RCC 7860 (cell line): ENCODE data around the gene CRACDL.
"Not testable (repeated sequence)": the region's sequence is repeated elsewhere in the genome, so short reads cannot be mapped to it uniquely, and the experiment has no call there.

Experiments
- DNase-seq: peaks from one replicate; pipeline ENCODE4 v3.0.0-alpha.2; 2015; ENCODE audit warnings: low spot score
- FAIRE-seq: peaks from 2 replicates; lab custom pipeline; 2012; peaks lifted over from hg19 to GRCh38; lab: Jason Lieb, UNC

The CRACDL gene

DNA sequence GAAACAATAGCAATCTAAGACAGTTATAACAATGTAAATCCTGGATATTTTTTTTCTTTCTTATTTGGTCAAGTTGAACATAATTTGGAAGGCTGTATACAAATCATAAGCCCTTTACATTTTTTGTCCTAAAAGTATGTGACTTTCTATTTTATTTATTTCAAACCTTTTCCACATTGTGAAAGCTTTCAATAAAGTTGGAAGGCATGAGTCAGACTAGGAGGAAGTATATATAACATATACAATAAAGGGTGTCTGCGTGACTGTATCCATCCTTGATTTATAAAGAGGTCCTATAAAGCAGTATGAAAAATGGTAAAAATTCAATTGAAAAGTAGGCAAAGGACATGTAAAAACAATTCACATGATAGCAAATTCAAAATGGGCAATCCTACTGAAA is 44.4 kb downstream of the CRACDL start:
- FAIRE-seq = no peak
- no peak for DNase-seq

DNA sequence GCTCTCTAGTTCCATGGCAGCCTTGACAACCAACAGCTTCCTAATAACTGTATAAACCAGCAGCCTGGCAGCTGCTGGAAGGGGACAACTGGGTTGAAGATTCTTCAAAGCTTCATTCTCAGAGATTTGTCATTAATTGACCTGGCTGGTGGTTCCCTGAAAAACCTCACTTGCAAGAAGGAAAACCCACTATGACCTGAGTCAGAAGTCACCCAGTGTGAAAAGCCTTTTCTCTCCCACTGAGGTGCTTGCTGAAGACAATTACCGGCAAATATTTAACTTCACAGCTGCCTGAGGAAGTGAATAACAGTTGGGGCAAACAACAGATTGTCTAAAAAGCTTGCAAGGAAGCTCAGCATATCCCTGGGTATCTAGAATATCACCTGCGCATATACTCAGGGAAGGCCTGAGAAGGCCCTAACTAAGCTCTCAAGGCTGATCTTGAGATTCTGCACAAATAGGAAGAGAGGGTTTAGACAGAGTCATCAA is 49.9 kb downstream of the CRACDL start:
- DNase-seq = peak; percentile 29

DNA sequence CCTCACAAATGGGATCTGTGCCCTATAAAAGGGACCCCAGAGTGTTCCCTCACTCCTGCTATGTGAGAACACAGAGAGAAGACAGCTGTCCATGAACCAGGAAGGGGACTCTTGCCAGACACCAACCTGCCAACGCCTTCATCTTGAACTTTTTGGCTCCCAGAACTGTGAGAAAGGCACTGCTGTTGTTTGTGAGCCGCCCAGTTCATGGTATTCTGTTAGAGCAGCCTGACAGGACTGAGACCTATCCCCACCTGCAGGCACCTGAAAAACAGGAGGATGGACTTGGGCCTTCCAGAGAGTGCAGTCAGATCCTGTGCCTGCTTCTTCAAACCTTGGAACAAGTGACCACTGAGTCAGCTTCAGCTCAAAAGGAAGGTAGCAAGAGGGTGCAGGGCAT is 51.4 kb downstream of the CRACDL start:
- FAIRE-seq = no peak
- DNase-seq = no peak

More for the DNA sequence above, 49.9 kb downstream of the CRACDL start:
- FAIRE-seq = no peak

DNA sequence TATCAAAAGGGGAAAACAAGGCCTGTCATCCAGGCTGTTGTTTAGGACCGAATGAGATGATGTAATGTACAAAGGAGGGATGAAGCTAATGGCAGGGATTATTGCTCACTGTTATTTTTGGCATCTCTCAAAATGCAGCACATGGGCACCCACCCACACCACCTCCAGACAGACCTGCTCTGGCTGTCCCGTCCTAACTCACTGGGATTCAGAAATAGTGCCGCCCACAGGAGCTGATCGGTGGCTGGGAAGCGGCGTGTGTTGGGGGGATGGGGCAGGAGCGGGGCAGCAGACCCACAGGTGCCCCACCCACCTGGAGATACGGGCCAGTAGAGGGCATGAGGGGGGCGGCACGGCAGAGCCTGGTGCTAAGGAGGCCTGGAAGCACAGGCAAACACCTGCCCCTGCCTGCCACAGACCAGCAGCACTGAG is 52.2 kb downstream of the CRACDL start:
- FAIRE-seq = no peak
- DNase-seq = no peak

DNA sequence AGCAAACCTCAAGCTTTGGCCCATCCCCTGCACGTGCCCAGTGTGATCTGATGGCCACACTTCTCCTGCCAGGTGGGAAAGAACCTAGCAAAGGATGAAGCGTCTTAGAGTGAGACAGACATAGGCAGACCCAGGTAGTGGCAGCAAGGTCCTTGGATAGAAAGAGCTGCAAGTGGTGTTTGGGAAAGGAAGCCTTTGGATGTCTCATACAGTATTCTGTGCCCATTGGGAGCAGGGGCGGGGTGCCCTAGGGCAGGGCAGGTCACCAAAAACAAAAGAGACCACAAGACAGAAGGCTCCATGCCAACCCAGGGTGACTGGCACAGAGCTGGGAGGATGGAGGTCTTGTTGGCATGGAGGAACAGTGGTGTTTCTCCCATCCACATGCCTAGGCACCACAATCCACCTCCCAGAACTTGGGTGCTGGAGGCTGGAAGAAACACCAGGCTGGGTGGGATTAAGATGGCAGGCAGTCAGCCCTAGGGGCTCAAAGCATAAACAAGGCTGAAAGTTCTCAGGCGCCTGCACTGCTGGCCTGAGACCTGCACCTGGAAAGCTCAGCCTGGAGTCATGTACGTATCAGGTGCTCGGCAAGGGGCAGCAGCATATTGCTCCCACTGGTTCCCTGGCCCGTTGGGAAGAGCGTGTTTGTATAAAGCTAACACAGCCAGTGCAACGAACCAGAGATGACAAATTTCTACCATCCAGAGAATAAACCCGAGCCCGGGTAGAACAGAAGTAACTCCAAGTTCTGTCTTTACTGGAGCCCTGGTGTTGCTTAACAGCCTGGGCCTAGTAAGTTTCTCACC is 52.9 kb downstream of the CRACDL start:
- DNase-seq (no peak), FAIRE-seq (no peak)

DNA sequence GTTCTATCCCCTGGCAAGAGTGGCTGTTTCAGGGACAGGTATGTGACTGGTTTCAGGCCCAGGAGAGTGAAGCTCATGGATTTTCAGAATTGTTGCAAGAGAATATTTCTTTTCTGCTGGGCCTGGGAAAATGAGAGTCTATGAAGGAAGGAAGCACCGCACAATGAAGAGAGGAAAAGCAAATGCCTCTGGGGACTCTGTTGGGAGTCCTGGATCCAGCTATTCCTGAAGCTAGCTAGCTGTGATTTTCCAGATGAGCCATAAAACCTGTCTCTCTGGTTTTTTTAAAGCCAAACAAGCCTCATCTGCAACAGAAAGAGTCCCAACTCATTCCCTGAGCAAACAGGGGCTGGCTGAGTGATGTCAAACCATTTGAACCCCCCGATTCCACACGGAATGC is 53.7 kb downstream of the CRACDL start:
- DNase-seq (no peak), FAIRE-seq (no peak)

DNA sequence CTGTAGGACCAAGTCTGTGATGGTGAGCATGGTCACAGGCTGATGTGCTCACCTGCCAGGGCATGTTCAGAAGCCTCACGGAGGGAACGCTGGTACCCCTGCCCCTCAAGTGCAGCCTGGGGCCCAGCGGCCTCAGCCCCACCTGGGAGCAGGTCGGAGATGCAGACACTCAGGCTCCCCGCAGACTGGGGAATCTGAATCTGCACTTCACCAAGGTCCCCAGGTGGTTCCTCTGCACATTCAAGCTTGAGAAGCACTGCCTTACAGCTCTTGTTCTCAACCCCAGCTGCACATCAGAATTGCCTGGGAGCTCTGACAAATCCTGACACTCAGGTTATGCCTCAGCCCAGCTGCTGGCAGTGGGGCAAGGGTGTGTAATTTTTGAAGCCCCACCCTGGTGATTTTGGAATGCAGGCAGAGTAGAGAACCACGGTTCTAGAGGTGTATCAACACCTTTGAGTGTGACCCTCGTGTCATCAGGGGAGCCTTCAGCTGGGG is 54.8 kb downstream of the CRACDL start:
- FAIRE-seq = no peak

DNA sequence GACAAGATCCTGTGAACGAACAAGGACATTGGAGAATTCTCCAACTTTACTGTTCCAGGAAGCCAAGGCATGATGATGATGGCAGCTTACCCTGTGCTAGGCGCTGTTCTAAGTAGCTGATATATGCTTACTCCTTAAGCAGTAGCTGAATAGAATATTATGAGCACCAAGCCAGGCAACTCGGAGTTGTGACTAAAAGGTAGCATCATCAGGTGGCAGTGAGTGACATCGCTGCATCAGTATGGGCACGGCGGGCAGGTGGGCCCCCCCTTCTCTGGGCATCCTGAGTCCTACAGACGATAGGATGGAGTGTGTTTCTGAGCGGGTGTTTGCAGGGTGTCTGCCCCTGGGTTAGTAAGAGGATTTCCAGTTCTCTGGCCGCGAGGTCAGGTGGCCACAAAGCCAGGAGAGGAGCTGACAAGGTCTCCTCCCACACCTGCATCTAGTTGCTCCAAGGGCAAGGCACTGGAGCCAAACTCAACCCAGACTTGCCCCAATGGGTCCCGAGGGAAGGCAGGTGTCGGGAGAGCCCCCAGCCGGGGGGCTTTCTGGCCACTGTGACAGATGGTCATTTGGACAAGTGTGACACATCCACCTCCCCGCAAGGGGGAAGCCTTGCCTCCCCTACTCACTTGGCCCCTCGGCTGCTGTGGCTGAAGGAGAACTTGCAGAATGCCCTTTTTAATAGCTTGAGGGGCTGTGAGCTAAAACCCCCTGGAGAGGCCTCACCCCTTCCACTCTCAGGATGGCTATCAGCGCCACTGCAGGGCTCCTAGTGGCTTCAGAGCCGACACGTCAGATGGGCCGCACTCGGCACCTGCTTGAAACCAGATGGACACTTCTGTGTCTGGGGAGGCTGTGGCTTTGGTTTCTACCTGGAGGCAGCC is 55.5 kb downstream of the CRACDL start:
- FAIRE-seq (no peak), DNase-seq (no peak)

More for the DNA sequence above, 54.8 kb downstream of the CRACDL start:
- no peak for DNase-seq

DNA sequence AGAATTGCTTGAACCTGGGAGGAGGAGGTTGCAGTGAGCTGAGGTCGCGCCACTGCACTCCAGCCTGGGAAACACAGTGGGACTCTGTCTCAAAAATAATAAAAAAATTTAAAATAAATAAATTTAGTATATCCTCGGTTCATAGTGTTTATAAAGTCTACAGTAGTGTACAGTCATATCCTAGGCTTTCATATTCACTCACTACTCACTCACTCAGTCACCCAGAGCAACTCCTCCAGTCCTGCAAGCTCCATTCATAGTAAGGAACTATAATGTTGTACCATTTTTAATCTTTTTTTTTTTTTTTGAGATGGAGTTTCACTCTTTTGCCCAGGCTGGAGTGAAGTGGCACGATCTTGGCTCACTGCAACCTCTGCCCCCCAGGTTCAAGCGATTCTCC is 58.4 kb downstream of the CRACDL start:
- FAIRE-seq, DNase-seq: not testable (repeated sequence)

DNA sequence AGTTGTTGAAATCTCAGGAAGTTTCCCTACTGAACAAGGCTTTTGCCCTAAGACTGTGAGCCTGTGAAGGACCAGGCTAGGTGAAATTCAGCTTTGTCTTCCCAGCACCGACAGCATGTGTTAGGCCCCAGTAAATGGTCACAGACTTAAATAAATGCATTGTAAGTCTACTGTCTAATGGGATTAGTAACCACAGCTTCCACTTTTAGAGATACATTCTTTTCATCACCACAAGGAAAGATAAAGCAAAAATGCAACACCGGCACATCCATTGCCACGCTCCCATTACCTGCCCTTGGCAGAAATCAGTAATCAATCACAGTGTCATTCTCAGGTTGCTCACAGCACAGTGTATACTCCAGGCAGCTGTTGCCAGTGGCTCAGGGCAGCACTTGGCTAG is 59.3 kb downstream of the CRACDL start:
- FAIRE-seq (no peak), DNase-seq (no peak)

DNA sequence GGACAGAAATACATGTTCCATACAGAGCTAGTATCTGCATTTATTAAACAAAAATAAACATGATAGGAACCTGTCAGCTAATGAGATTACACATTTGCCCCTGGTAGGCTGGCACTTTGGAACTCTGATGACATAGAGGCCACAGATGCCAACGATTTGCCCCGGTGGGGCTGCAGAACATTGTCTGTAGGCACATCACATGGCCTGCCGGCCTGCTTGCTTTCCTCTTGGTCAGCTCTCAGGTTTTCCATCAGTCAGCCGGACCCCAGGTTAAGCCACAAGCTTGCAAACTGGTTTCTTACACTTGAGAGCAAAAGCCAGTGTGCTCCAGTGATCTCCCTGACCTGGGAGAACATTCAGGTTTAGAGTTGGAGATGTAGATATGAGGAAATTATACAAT is 60.3 kb downstream of the CRACDL start:
- FAIRE-seq = no peak
- DNase-seq = no peak

DNA sequence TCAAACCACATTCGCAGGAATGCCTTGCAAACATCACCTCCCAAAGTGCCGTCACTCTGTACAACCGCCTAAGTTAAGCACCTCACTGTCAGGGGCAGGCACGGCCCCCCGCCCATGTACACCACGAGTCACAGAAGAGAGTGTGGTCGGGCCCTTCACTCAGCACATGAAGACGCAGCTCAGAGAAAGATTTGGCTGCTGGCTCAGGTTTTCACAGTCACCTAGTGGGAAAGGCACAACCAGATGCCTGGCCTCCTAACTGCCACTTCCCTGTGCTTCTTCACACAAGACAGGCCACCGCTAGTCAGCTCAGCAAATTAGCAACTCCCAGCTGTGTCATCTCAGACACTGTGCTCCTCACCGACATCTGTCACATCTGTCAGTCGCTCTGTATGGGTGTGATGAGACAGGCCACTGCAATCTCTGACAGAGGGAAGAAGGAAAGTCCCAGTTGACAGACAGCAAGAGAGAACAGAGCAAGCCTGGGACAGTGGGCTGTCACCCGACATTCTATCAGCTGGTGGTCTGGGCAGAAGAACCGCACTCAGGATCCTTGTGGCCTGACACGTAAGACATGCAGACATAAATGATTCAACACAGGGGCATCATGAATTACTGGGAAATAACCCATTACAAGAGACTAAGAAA is 60.8 kb downstream of the CRACDL start:
- FAIRE-seq (no peak), DNase-seq (no peak)

DNA sequence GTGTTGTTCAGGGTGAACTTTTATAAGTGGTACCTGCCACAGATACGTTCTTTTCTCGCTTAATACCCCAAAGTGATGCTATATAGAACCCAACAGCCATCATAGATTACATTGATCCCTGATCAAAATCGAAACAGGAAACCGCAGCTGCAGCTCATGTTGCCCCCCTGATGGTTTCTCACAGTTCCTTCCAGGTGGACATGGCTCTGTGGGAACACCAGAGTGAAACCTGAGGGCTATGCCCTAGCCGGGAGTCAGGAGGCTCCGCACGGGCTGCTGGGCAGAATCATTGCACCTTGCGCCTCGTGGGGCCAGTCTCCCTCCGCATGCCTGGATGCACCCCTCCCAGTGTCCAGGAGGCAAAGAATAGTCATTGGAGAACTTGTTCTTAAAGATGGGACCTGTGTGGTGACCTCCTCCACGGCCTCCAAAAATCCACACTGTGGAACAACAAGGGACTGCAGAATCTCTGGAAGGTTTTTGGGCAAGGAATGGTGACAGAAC is 61.8 kb downstream of the CRACDL start:
- FAIRE-seq (no peak), DNase-seq (no peak)

DNA sequence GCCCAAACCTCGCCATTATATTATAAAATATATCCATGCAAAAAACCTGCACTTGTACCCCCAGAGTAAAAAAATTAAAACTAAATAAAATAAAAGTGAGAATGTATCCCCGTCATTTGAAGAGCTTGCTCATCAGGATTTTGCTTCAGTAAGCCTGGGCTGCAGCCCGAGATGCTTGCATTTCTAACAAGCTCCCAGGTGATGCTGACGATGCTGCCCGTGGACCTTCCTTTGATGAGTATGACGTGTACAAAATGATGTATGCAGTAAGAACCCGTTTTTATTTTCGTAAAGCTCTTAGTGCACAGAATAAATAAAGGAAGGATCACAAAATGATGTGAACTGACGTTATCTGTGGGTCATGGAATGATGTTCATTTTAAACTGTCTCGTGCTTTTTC is 63.5 kb downstream of the CRACDL start:
- FAIRE-seq = no peak
- no peak for DNase-seq

DNA sequence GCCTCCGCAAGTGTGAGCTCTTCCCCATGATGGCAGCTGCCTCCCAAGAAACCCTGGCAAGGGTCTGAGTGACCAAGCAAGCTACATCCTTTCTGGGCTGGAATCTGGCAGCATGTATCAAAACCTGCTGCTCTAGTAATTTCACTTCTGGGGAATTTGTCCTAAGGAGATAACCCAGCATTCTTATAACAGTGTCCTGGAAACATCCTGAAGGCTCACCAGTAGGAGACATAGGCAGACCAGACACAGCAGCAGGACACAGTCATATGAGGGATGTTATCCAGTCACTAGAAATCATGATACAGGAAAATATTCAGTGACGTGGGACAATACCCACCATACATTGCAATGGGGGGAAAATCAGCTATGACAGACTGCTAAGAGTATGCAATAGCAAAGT is 64.5 kb downstream of the CRACDL start:
- no peak for FAIRE-seq
- no peak for DNase-seq

DNA sequence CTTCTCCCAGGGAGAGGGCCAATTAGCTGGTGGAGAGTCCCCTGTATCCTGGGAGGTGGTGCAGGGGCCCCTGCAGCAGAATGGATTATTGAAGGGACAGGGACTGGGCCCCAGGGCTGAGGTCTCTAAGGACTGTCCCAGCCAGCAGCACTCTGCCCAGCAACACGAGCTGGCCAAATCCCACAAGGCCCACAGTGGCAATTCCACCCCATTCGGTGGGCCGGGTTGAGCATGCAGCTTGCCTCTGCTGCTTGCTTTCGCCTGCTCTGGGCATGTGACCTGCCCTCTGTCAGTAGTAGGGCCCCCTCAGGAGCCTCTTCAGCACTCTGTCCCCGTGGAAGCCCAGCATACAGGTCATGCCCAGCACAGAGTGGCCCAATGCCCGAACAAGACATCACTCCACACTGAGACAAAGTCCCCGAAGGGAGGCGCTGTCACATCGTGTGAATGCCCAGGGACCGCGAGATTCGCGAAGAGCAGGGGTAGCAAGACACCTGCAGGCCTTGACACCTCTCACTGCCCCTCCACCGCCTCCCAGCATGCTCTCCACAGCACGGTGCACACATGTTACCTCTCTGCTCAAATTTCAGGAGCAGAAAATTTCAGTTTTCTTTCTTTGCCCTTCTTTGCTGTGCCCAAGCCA is 65.4 kb downstream of the CRACDL start:
- FAIRE-seq (no peak), DNase-seq (no peak)

DNA sequence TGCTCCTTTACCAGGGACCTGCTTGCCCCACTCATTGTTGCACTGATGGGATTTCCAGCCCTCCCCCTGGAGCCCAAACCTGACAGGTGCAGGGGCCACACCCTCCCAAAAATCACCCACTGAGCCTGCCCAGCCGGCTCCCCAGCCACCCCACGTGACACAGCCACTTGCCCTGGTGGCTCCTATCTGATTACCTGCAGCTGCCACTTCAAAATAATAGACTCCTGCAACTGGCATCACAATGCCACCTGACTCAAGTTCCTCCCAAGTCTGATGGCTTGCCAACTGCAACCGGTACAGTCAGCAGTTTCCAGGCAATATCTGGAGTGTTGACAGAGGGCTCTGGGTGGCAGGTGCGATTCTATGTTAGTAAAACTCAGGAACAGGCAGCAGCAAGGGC is 66.2 kb downstream of the CRACDL start:
- FAIRE-seq = no peak
- DNase-seq = no peak

DNA sequence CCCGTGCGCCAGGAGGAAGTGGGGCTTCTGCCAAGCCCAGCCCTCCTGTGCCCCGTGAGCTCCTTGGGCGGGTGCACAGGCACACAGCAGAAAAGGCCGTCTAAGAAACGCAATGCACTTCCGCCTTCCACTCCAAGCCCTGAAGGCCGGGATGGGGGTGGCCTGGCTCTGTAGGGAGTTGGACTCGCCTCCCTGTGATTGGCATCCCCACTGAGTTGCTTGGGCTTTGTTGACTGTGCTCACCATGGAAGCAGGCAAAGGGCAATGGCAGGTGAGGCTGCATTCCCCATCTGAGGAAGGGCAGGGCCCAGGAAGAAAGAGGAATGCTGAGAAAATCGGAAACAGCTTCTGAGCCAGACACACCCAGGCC is 66.8 kb downstream of the CRACDL start:
- DNase-seq (no peak), FAIRE-seq (no peak)

DNA sequence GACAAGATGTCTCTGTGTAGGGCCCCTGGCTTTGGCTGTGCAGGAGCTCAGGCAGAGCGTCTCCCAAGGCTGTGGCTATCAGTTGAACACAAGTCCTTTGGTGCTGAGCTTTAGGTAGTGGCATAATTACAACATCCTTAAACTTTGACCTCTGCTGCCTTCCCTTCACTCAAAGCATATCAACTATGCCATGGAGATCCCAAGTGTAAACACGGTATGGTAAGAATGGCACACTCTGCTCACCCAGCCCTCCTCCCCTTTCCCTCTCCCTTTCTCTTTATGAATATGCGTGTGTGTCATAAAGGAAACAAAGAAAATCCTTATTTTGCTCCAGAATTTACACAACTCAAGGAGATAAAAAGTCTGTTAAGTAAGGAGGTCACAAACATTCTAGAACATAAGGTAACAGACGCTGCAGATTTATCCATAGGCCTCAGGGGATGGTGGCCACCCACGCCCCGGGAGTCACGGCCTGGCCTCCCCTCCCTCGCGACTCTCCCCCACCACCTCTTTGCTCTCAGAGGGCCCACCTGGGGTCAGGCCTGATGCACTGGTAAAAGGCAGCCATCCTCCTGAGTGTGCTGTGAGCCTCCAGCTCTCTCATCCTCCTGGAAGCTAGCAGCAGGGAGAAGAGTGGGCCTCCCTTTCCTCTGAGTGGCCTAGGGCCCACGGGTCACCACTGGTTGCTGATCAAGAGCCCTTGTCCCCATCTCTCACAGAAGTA is 67.3 kb downstream of the CRACDL start:
- no peak for DNase-seq
- no peak for FAIRE-seq
